HEK293 (cell line): ENCODE data around the gene RDH5.
A peak's percentile ranks its signal among the peaks of the same experiment; 100 is the strongest.

ENCODE experiments used
- CTCF ChIA-PET: fragments of 350-600 bp; formaldehyde crosslinking; extraction: SDS; loops from one replicate; lab custom pipeline; 2021; ENCODE audit warnings: antibody characterized with exemption; lab: Yijun Ruan, JAX
- POLR2A ChIA-PET: fragments of 300-600 bp; formaldehyde crosslinking; extraction: SDS; loops from one replicate; lab custom pipeline; 2020; ENCODE audit warnings: antibody characterized with exemption, inconsistent platforms; lab: Yijun Ruan, JAX
- H3K27ac ChIP-seq: fragments of 200-500 bp; sonication (Bioruptor generic); 2 replicates; pipeline ENCODE4 v1.5.1; 2014; ENCODE audit warnings: low read depth, low read length, control low read depth, inconsistent platforms; ENCODE audit errors: extremely low read depth
- H3K36me3 ChIP-seq, 2 experiments: fragments of 200-500 bp in 1 of 2; sonication (Bioruptor generic) in 1 of 2; 1 replicate in 1 of 2; 2 replicates in 1 of 2; pipeline ENCODE4 v1.5.1; 2014 to 2017; ENCODE audit warnings: inconsistent platforms in 2 of 2, low read length in 2 of 2; ENCODE audit not compliant: control insufficient read depth in 2 of 2, insufficient read depth in 1 of 2
- H3K4me1 ChIP-seq: fragments of 200-500 bp; sonication (Bioruptor generic); 2 replicates; pipeline ENCODE4 v1.5.1; 2014; ENCODE audit warnings: mild to moderate bottlenecking, low read length, inconsistent platforms; ENCODE audit not compliant: control insufficient read depth, insufficient read depth
- H3K4me3 ChIP-seq: 2 replicates; pipeline ENCODE4 v1.5.1; 2011; ENCODE audit warnings: low read depth, mild to moderate bottlenecking, control low read depth, low read length, moderate library complexity
- H3K9me3 ChIP-seq: fragments of 200-500 bp; sonication (Bioruptor generic); 2 replicates; pipeline ENCODE4 v1.5.1; 2014; ENCODE audit warnings: low read depth, low read length, inconsistent platforms; ENCODE audit not compliant: control insufficient read depth, insufficient read depth
- EGR2 ChIP-seq: fragments of 450-650 bp; formaldehyde crosslinking; IDR thresholded peaks from 2 replicates; pipeline ENCODE4 v1.5.1; 2016; ENCODE audit warnings: low read depth, missing biosample characterization, missing genetic modification characterization
- GLIS1 ChIP-seq: fragments of 450-650 bp; formaldehyde crosslinking; IDR thresholded peaks from 2 replicates; pipeline ENCODE4 v1.5.1; 2016; ENCODE audit warnings: missing biosample characterization, missing genetic modification characterization
- MYNN ChIP-seq: fragments of 450-650 bp; formaldehyde crosslinking; IDR thresholded peaks from 2 replicates; pipeline ENCODE4 v1.5.1; 2016; ENCODE audit warnings: missing biosample characterization, missing genetic modification characterization, borderline replicate concordance
- PATZ1 ChIP-seq: fragments of 450-650 bp; formaldehyde crosslinking; IDR thresholded peaks from 2 replicates; pipeline ENCODE4 v1.5.1; 2016; ENCODE audit warnings: missing biosample characterization, missing genetic modification characterization
- WT1 ChIP-seq: fragments of 450-650 bp; formaldehyde crosslinking; IDR thresholded peaks from 2 replicates; pipeline ENCODE4 v1.5.1; 2016; ENCODE audit warnings: missing biosample characterization, missing genetic modification characterization
- ZFHX2 ChIP-seq: fragments of 450-650 bp; formaldehyde crosslinking; conservative IDR thresholded peaks from 2 replicates; pipeline ENCODE4 v1.5.1; 2016; ENCODE audit warnings: missing biosample characterization, missing genetic modification characterization
- ZNF24 ChIP-seq: fragments of 450-650 bp; formaldehyde crosslinking; IDR thresholded peaks from 2 replicates; pipeline ENCODE4 v1.5.1; 2016; ENCODE audit warnings: missing biosample characterization, missing genetic modification characterization
- ZNF274 ChIP-seq, 2 experiments: fragments of 200-500 bp in 1 of 2; fragments of 450-650 bp in 1 of 2; sonication (Bioruptor generic) in 1 of 2; formaldehyde crosslinking in 1 of 2; IDR thresholded peaks; 2 replicates each; pipeline versions ENCODE4 v1.5.1 to v1.6.1; 2014 to 2016; ENCODE audit warnings: borderline replicate concordance in 1 of 2, inconsistent platforms in 1 of 2, low read length in 1 of 2, missing biosample characterization in 1 of 2, missing genetic modification characterization in 1 of 2
- ZNF391 ChIP-seq: fragments of 450-650 bp; formaldehyde crosslinking; IDR thresholded peaks from 2 replicates; pipeline ENCODE4 v1.5.1; 2016; ENCODE audit warnings: low read depth, missing biosample characterization, missing genetic modification characterization, borderline replicate concordance
- ZNF521 ChIP-seq: fragments of 450-650 bp; formaldehyde crosslinking; IDR thresholded peaks from 2 replicates; pipeline ENCODE4 v1.5.1; 2017; ENCODE audit warnings: missing biosample characterization, mild to moderate bottlenecking, missing genetic modification characterization
- ZNF560 ChIP-seq: fragments of 450-650 bp; formaldehyde crosslinking; IDR thresholded peaks from 2 replicates; pipeline ENCODE4 v1.5.1; 2017; ENCODE audit warnings: missing biosample characterization, missing genetic modification characterization, borderline replicate concordance
- ZSCAN18 ChIP-seq: fragments of 450-650 bp; formaldehyde crosslinking; IDR thresholded peaks from 2 replicates; pipeline ENCODE4 v1.5.1; 2016; ENCODE audit warnings: missing biosample characterization, missing genetic modification characterization
- TF ChIP-seq, protein P1 (sequence below): fragments of 450-650 bp; formaldehyde crosslinking; IDR thresholded peaks from 2 replicates; pipeline ENCODE4 v1.5.1; 2017; ENCODE audit warnings: missing biosample characterization, missing genetic modification characterization
- TF ChIP-seq, protein P2 (sequence below): fragments of 450-650 bp; formaldehyde crosslinking; IDR thresholded peaks from 2 replicates; pipeline ENCODE4 v1.5.1; 2016; ENCODE audit warnings: missing biosample characterization, missing genetic modification characterization

RDH5 gene

GRCh38 chr12:55724940-55725309 is 4.7 kb downstream of the RDH5 start:
- TF ChIP-seq ZNF391 (tag by site-specific recombination) (no peak), WT1 (0 out of 2 replicates have a peak, but pooled peaks have one; percentile 24), PATZ1 (tag by site-specific recombination) (0 out of 2 replicates have a peak, but pooled peaks have one; percentile 7), ZNF274 (IDR thresholded peaks at IDR 0.05; ENCODE audit: low read length) (no peak), ZNF274 (tag by site-specific recombination; IDR thresholded peaks at IDR 0.05; ENCODE audit: borderline replicate concordance) (no peak)
- TF ChIP-seq, protein P1, sequence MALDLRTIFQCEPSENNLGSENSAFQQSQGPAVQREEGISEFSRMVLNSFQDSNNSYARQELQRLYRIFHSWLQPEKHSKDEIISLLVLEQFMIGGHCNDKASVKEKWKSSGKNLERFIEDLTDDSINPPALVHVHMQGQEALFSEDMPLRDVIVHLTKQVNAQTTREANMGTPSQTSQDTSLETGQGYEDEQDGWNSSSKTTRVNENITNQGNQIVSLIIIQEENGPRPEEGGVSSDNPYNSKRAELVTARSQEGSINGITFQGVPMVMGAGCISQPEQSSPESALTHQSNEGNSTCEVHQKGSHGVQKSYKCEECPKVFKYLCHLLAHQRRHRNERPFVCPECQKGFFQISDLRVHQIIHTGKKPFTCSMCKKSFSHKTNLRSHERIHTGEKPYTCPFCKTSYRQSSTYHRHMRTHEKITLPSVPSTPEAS: no peak
- ChIA-PET POLR2A (interaction anchor here (0.8 to 1.9 kb wide), 4 partner anchors 9 to 19 kb away, joined by 3 to 17 read pairs (median 4); partner anchors contain the start of gene BLOC1S1), CTCF (interaction anchor here (0.6 to 7.0 kb wide), 9 partner anchors 12 to 216 kb away, joined by 3 to 127 read pairs (median 4); partner anchors contain the start of gene ITGA7)
- no peaks in the 10 kb centered on the region; the same call in 1 of the 2 replicates for H3K4me1 ChIP-seq
- peaks cover 12 to 58% of the 10 kb centered on the region in 2 experiments for H3K36me3 ChIP-seq
- H3K9me3 ChIP-seq: no peaks in the 10 kb centered on the region
- H3K27ac ChIP-seq: no peak overlapping the region
- H3K4me3 ChIP-seq: no peak overlapping the region

GRCh38 chr12:55725556-55725955 is 5.4 kb downstream of the RDH5 start:
- no peak for TF ChIP-seq ZNF24 (tag by site-specific recombination)
- TF ChIP-seq ZNF521 (tag by site-specific recombination): no peak
- TF ChIP-seq, protein P2, sequence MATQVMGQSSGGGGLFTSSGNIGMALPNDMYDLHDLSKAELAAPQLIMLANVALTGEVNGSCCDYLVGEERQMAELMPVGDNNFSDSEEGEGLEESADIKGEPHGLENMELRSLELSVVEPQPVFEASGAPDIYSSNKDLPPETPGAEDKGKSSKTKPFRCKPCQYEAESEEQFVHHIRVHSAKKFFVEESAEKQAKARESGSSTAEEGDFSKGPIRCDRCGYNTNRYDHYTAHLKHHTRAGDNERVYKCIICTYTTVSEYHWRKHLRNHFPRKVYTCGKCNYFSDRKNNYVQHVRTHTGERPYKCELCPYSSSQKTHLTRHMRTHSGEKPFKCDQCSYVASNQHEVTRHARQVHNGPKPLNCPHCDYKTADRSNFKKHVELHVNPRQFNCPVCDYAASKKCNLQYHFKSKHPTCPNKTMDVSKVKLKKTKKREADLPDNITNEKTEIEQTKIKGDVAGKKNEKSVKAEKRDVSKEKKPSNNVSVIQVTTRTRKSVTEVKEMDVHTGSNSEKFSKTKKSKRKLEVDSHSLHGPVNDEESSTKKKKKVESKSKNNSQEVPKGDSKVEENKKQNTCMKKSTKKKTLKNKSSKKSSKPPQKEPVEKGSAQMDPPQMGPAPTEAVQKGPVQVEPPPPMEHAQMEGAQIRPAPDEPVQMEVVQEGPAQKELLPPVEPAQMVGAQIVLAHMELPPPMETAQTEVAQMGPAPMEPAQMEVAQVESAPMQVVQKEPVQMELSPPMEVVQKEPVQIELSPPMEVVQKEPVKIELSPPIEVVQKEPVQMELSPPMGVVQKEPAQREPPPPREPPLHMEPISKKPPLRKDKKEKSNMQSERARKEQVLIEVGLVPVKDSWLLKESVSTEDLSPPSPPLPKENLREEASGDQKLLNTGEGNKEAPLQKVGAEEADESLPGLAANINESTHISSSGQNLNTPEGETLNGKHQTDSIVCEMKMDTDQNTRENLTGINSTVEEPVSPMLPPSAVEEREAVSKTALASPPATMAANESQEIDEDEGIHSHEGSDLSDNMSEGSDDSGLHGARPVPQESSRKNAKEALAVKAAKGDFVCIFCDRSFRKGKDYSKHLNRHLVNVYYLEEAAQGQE (tag by site-specific recombination): peak; percentile 81
- no peak for TF ChIP-seq ZNF560
- TF ChIP-seq, all 188 proteins: peak for 1
- ChIA-PET POLR2A (interaction anchor here (0.8 to 1.9 kb wide), 4 partner anchors 10 to 20 kb away, joined by 3 to 17 read pairs (median 4); partner anchors contain the start of gene BLOC1S1), CTCF (interaction anchor here (0.8 to 7.0 kb wide), 5 partner anchors 12 to 80 kb away, joined by 3 to 127 read pairs (median 8); partner anchors contain the start of gene ITGA7)
- Histone ChIP-seq H3K9me3 (no peaks in the 10 kb centered on the region), H3K36me3 (peaks cover 12 to 53% of the 10 kb centered on the region in 2 experiments), H3K27ac (no peak overlapping the region), H3K4me3 (no peak overlapping the region), H3K4me1 (no peaks in the 10 kb centered on the region; the same call in 1 of the 2 replicates)

DNA sequence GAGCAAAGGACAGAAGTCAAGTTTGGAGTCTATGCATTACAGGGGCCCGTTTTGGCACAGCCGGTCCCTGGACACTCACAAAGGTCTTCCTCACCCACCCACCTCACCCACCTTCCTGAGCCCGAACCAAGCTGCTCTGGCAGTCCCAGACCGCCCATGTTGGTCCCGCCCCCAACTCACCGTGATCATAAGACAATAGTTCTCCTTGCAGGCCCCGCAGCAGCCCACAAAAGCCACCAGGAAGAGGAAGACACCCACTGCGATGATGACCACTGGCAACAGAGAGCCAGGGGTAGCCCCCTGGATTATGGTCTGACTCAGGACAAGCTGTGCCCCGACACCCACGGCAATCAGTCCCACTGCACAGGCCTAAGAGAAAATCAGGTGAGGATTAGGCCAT is 6.8 kb downstream of the RDH5 start:
- POLR2A ChIA-PET: interaction anchor here (1.2 kb wide), 1 partner anchor 10 kb away, joined by 4 read pairs; no protein-coding TSS in a partner anchor
- H3K4me3 ChIP-seq: no peak overlapping the region
- TF ChIP-seq MYNN (tag by site-specific recombination) (no peak), GLIS1 (no peak), ZSCAN18 (no peak), EGR2 (peak; percentile 64), ZFHX2 (tag by site-specific recombination) (peak; percentile 41)
- peaks cover 12 to 52% of the 10 kb centered on the region in 2 experiments for H3K36me3 ChIP-seq
- H3K4me1 ChIP-seq: no peaks in the 10 kb centered on the region; the same call in 1 of the 2 replicates
- no peak overlapping the region; the same call in 1 of the 2 replicates for H3K27ac ChIP-seq
- H3K9me3 ChIP-seq: no peaks in the 10 kb centered on the region
- CTCF ChIA-PET: interaction anchor here (0.7 to 1.7 kb wide), 2 partner anchors 10 to 613 kb away, joined by 5 to 9 read pairs; no protein-coding TSS in a partner anchor
